ENCODE data around the gene DHRS4L2. TPM values are rescaled to one million over a fixed set of nuclear protein-coding genes. Genes with fewer than 3 reads are reported as not detected.
"Not testable (repeated sequence)": the region's sequence is repeated elsewhere in the genome, so short reads cannot be mapped to it uniquely, and the experiment has no call there.

The DHRS4L2 gene
- polyA plus RNA-seq, 3 donors from 2014 or later, result 14.7 to 22.1 (median 15.8) TPM

GRCh38 chr14:24015745-24016144 lies 27.0 kb downstream of the DHRS4L2 start:
- not testable (repeated sequence) for H3K4me1 Mint-ChIP-seq; H3K9me3 Mint-ChIP-seq; H3K36me3 Mint-ChIP-seq; DNase-seq; H3K27me3 Mint-ChIP-seq (ENCODE audit: low read depth in 3 of 3); H3K4me3 Mint-ChIP-seq
- H3K27ac Mint-ChIP-seq, result peak overlapping the region in 2 of 6 donors; percentile 5 to 28

GRCh38 chr14:24018978-24019377 lies 30.2 kb downstream of the DHRS4L2 start:
- not testable (repeated sequence) for H3K27ac Mint-ChIP-seq; DNase-seq; H3K4me3 Mint-ChIP-seq; H3K27me3 Mint-ChIP-seq (ENCODE audit: low read depth in 3 of 3); H3K4me1 Mint-ChIP-seq; H3K9me3 Mint-ChIP-seq; H3K36me3 Mint-ChIP-seq

- H3K36me3 Mint-ChIP-seq; H3K27ac Mint-ChIP-seq; H3K4me3 Mint-ChIP-seq; H3K9me3 Mint-ChIP-seq; H3K4me1 Mint-ChIP-seq; DNase-seq; H3K27me3 Mint-ChIP-seq (ENCODE audit: low read depth in 3 of 3): not testable (repeated sequence)
Measured at GRCh38 chr14:24019944-24020343, 31.2 kb downstream of the DHRS4L2 start.

DNA sequence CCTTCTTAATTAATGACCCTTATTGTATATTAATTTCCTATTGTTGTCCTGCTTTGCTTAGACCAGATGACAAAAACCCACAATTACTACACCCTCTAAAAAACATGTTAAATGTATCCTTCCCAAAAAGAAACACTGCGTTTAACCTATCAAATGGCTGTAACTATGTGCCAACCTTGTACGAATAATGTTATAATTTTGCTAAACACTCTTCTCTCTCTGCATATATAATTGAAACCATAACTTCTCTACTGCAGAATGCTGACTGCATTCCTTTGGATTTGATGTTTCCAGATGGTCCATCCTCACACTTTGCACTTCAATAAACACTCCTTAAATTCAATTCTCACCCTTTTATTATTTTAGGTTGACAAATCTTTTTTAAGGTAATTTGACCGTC lies 31.8 kb downstream of the DHRS4L2 start:
- H3K9me3 Mint-ChIP-seq; H3K27me3 Mint-ChIP-seq (ENCODE audit: low read depth in 3 of 3); H3K4me3 Mint-ChIP-seq; DNase-seq; H3K4me1 Mint-ChIP-seq; H3K27ac Mint-ChIP-seq; H3K36me3 Mint-ChIP-seq: not testable (repeated sequence)

GRCh38 chr14:24024939-24025418 lies 36.2 kb downstream of the DHRS4L2 start:
- H3K4me1 Mint-ChIP-seq; H3K9me3 Mint-ChIP-seq; DNase-seq; H3K27ac Mint-ChIP-seq; H3K36me3 Mint-ChIP-seq; H3K27me3 Mint-ChIP-seq (ENCODE audit: low read depth in 3 of 3); H3K4me3 Mint-ChIP-seq: not testable (repeated sequence)

DNA sequence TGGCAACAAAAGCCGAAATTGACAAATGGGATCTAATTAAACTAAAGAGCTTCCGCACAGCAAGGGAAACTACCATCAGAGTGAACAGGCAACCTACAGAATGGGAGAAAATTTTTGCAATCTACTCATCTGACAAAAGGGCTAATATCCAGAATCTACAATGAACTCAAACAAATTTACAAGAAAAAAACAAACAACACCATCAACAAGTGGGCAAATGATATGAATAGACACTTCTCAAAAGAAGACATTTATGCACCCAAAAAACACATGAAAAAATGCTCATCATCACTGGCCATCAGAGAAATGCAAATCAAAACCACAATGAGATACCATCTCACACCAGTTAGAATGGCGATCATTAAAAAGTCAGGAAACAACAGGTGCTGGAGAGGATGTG lies 41.0 kb downstream of the DHRS4L2 start:
- H3K27me3 Mint-ChIP-seq (ENCODE audit: low read depth in 3 of 3); H3K27ac Mint-ChIP-seq; H3K36me3 Mint-ChIP-seq; H3K4me1 Mint-ChIP-seq; DNase-seq; H3K4me3 Mint-ChIP-seq: not testable (repeated sequence)
- H3K9me3 Mint-ChIP-seq, result peaks cover 7 to 18% (median 12%) of the 10 kb centered on the region in 6 donors

DNA sequence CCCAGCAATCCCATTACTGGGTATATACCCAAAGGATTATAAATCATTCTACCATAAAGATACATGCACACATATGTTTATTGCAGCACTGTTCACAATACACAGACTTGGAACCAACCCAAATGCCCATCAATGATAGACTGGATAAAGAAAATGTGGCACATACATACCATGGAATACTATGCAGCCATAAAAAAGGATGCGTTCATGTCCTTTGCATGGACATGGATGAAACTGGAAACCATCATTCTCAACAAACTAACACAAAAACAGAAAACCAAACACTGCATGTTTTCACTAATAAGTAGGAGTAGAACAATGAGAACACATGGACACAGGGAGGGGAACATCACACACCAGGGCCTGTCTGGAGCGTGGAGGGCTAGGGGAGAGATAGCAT lies 42.6 kb downstream of the DHRS4L2 start:
- H3K36me3 Mint-ChIP-seq; H3K27ac Mint-ChIP-seq; H3K4me3 Mint-ChIP-seq; H3K4me1 Mint-ChIP-seq; DNase-seq; H3K27me3 Mint-ChIP-seq (ENCODE audit: low read depth in 3 of 3): not testable (repeated sequence)
- H3K9me3 Mint-ChIP-seq, result peaks cover 7 to 18% (median 12%) of the 10 kb centered on the region in 6 donors

DNA sequence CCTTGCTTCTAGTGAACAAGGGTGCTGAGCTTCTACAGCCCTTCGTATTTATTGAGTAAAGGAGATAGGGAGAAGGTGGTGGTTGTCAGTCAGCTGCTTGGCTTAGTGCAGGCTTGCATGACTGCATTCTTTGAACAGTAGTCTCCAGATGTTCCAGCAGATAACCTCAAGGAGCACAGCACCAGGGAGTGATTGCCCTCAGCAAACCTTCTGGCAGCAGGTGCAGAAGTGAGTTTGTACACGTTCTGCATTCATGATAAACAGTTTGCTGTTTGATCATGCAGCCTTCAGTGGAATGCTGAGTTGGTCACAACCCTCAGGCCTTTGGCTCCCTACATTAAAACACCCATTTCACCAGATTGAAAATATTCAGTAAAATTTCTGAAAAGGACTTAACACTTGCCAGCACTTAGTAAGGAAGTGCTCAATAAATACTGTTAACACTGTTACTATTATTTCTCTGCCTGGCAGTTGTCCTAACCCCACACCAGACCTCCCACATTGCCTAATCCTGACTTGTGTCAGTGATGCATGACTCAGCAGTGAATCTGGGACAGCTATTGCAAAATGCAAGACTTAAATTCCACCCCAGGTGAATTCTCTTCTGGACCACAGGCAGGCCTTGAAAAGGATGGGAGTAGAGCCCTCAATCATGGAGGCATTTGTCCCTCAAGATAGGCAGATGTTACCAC lies 44.1 kb downstream of the DHRS4L2 start:
- peaks cover 0 to 5% (median 2%) of the 10 kb centered on the region in 3 donors for H3K27me3 Mint-ChIP-seq (ENCODE audit: low read depth in 3 of 3)
- DNase-seq, result no peak
- H3K4me3 Mint-ChIP-seq, result no peak overlapping the region
- peaks cover 7 to 18% (median 12%) of the 10 kb centered on the region in 6 donors for H3K9me3 Mint-ChIP-seq
- peaks cover 10 to 17% of the 10 kb centered on the region in 2 donors for H3K4me1 Mint-ChIP-seq
- peak overlapping the region in 1 of 6 donors; percentile 40 for H3K27ac Mint-ChIP-seq
- peaks cover 0 to 8% (median 3%) of the 10 kb centered on the region in 3 donors for H3K36me3 Mint-ChIP-seq

- Mint-ChIP-seq H3K27ac (peak overlapping the region in 5 of 6 donors; percentile 34 to 83 (median 42)), H3K4me1 (peaks cover 10 to 17% of the 10 kb centered on the region in 2 donors), H3K9me3 (peaks cover 7 to 17% (median 12%) of the 10 kb centered on the region in 6 donors), H3K4me3 (peak overlapping the region; percentile 93 to 99 (median 97))
- H3K27me3 Mint-ChIP-seq (ENCODE audit: low read depth in 3 of 3); H3K36me3 Mint-ChIP-seq; DNase-seq: not testable (repeated sequence)
Measured at GRCh38 chr14:24035769-24036168, 47.0 kb downstream of the DHRS4L2 start.

DNA sequence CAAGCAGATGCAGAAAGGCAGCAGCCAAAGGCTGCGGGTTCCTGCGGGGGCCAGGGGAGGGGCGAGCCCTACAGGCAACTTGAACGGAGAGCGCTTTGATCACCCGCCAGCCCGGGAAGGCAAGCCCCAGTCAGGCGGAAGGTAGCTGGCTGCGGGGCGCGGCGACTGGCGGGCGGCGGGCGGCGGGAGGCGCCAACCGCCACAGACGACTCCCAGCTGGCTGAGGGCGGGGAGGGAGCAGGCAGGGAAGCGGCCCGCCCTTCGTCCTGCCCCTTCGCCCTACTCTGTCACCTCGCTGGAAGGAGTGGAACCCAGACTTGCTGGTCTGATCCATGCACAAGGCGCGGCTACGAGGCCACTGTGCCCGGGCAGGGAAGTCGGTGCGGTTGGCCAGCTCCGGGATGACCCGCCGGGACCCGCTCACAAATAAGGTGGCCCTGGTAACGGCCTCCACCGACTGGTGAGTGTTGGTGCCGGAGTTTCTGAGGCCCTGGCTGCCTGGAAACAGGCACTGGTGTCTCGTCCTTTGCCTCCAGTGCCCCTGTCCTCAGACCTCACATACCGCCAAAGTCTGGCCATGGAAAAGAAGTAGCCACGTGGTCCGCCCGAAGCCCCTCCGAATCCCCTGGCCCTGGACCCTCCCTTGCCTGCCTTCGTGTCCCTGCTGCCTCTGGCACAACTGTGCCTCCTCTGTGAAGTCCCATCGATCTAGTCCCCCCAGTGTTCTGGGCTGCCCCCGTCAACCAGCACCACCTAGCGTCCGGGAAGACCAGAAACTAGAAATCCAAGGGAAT lies 47.6 kb downstream of the DHRS4L2 start:
- DNase-seq, result peak; percentile 51 to 67 (median 64)
- peak overlapping the region; percentile 93 to 99 (median 97) for H3K4me3 Mint-ChIP-seq
- H3K4me1 Mint-ChIP-seq, result peaks cover 10 to 17% of the 10 kb centered on the region in 2 donors
- H3K9me3 Mint-ChIP-seq, result peaks cover 7 to 12% (median 10%) of the 10 kb centered on the region in 6 donors
- peaks cover 3 to 5% (median 4%) of the 10 kb centered on the region in 3 donors for H3K27me3 Mint-ChIP-seq (ENCODE audit: low read depth in 3 of 3)
- H3K36me3 Mint-ChIP-seq, result peaks cover 0 to 7% (median 3%) of the 10 kb centered on the region in 3 donors
- peak overlapping the region; percentile 74 to 93 (median 89) for H3K27ac Mint-ChIP-seq

- not testable (repeated sequence) for DNase-seq; H3K9me3 Mint-ChIP-seq; H3K36me3 Mint-ChIP-seq; H3K27me3 Mint-ChIP-seq (ENCODE audit: low read depth in 3 of 3)
- peak overlapping the region; percentile 74 to 93 (median 89) for H3K27ac Mint-ChIP-seq
- peaks cover 10 to 17% of the 10 kb centered on the region in 2 donors for H3K4me1 Mint-ChIP-seq
- H3K4me3 Mint-ChIP-seq, result peak overlapping the region; percentile 93 to 99 (median 97)
Measured at GRCh38 chr14:24036963-24037657, 48.4 kb downstream of the DHRS4L2 start.

DNA sequence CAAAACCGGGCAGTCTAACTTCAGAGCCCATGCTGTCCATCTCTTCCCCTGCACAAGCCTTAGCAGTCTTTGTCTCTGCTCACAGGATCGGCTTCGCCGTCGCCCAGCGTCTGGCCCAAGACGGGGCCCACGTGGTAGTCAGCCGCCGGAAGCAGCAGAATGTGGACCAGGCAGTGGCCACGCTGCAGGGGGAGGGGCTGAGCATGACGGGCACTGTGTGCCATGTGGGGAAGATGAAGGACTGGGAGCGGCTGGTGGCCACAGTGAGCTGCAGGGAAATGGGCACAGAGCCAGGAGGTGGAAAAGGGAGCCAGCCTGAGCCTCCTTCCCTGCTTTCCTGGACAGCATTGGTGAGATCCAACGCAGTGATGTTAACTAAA lies 48.9 kb downstream of the DHRS4L2 start:
- Mint-ChIP-seq H3K9me3 (peaks cover under 1 to 7% (median 2%) of the 10 kb centered on the region in 6 donors), H3K4me1 (peaks cover 10 to 17% of the 10 kb centered on the region in 2 donors), H3K4me3 (peak overlapping the region in 1 of 5 donors; percentile 5), H3K27me3 (ENCODE audit: low read depth in 3 of 3) (peaks cover 2 to 5% (median 5%) of the 10 kb centered on the region in 3 donors), H3K36me3 (no peaks in the 10 kb centered on the region), H3K27ac (no peak overlapping the region)
- DNase-seq, result no peak

DNA sequence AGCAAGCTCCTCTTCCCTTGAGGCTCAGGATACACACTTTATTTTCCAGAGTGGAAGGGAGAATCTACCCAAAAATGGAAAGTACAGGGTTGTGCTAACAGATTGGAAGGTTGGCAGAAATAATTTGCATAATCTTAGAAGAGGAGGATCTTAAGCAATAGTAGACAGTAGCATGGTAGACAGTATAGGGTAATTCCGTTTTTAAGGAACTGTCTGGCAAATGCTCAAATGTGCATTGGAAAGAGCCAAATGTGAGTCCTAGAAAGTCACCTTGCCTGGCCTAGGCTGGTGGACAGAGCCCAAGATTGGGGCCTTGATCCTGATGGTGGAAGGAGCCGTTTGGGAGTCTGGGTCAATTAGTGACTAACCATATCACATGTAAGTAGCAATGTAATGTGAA lies 50.0 kb downstream of the DHRS4L2 start:
- H3K9me3 Mint-ChIP-seq, result peaks cover 0 to 5% (median 0%) of the 10 kb centered on the region in 6 donors
- H3K4me1 Mint-ChIP-seq, result peaks cover 10 to 17% of the 10 kb centered on the region in 2 donors
- H3K27ac Mint-ChIP-seq, result peak overlapping the region in 1 of 6 donors; percentile 31
- H3K27me3 Mint-ChIP-seq (ENCODE audit: low read depth in 3 of 3), result peaks cover 0 to 7% (median 5%) of the 10 kb centered on the region in 3 donors
- no peak for DNase-seq
- H3K36me3 Mint-ChIP-seq, result no peaks in the 10 kb centered on the region
- no peak overlapping the region for H3K4me3 Mint-ChIP-seq

DNA sequence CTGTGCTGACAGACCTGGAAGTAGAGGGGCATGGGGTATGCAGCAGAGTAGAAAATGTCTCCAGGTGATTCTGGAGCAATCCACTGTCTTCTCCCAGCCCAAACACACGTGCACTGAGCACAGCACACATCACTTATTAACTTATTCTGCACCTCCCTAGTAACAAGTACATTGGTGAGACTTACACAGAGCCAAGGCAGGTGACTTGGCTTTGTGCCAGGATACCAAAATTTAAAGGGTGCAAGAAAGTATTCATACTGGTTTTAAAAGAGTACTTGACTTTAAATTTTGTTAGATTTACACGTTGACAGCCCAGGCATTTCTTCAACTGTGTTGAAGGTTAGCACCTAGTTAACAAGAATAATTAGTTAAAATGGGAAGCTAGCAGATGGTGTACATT lies 52.0 kb downstream of the DHRS4L2 start:
- H3K36me3 Mint-ChIP-seq, result no peaks in the 10 kb centered on the region
- no peak overlapping the region for H3K4me3 Mint-ChIP-seq
- no peak for DNase-seq
- peaks cover 10 to 16% of the 10 kb centered on the region in 2 donors for H3K4me1 Mint-ChIP-seq
- peaks cover 0 to 9% (median 9%) of the 10 kb centered on the region in 3 donors for H3K27me3 Mint-ChIP-seq (ENCODE audit: low read depth in 3 of 3)
- H3K27ac Mint-ChIP-seq, result no peak overlapping the region
- H3K9me3 Mint-ChIP-seq, result no peaks in the 10 kb centered on the region
